Esophagus squamous epithelium (tissue), 4 donors: ENCODE results near the gene HSH2D.

Experiments
- CTCF ChIP-seq, 6 experiments: fragments of 450-650 bp in 4 of 6; fragments of 200-600 bp in 2 of 6; sonication (generic) in 2 of 6; IDR thresholded peaks; one replicate each; pipeline ENCODE4 v1.5.1; 2016 to 2019; ENCODE audit warnings: antibody characterized with exemption in 6 of 6, mild to moderate bottlenecking in 4 of 6, moderate library complexity in 4 of 6
- POLR2A ChIP-seq, 4 donors: fragments of 450-650 bp; IDR thresholded peaks; one replicate each; pipeline ENCODE4 v1.6.1; 2017; ENCODE audit warnings: antibody characterized with exemption in 4 of 4, mild to moderate bottlenecking in 4 of 4, moderate library complexity in 3 of 4

- TF ChIP-seq CTCF (IDR thresholded peaks at IDR 0.05), result no peak
- TF ChIP-seq POLR2A (IDR thresholded peaks at IDR 0.05), result no peak
Observed at GRCh38 chr19:16166417-16166816, 22.9 kb downstream of the HSH2D start.
